ENCODE measurements around the gene SLFN11. TPM values are rescaled to one million over a fixed set of nuclear protein-coding genes. Genes with fewer than 3 reads are reported as not detected.

Gene SLFN11
- total and polyA plus RNA-seq, 9 of the 15 experiments (the other 6 are each of a cell fraction or from before 2014, with no cell fraction given), result 0.04 to 0.21 TPM; not detected in 7

DNA sequence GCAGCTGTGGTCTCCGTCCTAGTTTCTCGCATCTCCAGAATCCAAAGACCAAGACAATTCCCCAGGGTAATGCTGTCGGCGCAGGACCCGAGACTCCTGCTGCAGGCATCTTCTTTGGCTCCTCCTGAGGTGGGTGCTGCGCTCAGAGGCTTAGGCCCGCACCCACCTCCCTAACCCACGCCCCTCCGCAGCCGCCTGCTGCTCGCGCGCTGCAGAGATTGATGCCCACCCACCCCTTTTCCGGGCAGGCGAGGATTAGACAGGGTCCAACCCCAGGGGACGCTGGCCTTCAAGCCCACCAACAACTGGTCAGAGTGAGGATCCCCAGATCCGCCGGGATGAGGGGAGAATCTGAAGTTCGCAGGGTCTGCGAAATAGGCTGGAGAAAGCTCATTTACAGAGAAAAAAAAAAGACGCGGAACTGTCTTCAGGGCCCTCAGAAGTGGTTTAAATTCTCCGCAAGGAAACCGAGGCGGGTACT is 27.9 kb downstream of the SLFN11 start:
- no peak for TF ChIP-seq PHB (CRISPR knock-in tag; IDR thresholded peaks at IDR 0.05)
- TF ChIP-seq, protein P1, sequence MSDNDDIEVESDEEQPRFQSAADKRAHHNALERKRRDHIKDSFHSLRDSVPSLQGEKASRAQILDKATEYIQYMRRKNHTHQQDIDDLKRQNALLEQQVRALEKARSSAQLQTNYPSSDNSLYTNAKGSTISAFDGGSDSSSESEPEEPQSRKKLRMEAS (CRISPR knock-in tag; IDR thresholded peaks at IDR 0.05), result no peak
- no peak for TF ChIP-seq HLTF (IDR thresholded peaks at IDR 0.05)
- no peak for TF ChIP-seq E2F3 (CRISPR knock-in tag; IDR thresholded peaks at IDR 0.05)
- TF ChIP-seq SIX5 (IDR thresholded peaks at IDR 0.05; ENCODE audit: borderline replicate concordance in 1 of 2, insufficient read depth in 1 of 2, low read depth in 1 of 2, low read length in 2 of 2), result no peak
- no peak for TF ChIP-seq PPARD (CRISPR knock-in tag; IDR thresholded peaks at IDR 0.05)
- TF ChIP-seq, protein P2, sequence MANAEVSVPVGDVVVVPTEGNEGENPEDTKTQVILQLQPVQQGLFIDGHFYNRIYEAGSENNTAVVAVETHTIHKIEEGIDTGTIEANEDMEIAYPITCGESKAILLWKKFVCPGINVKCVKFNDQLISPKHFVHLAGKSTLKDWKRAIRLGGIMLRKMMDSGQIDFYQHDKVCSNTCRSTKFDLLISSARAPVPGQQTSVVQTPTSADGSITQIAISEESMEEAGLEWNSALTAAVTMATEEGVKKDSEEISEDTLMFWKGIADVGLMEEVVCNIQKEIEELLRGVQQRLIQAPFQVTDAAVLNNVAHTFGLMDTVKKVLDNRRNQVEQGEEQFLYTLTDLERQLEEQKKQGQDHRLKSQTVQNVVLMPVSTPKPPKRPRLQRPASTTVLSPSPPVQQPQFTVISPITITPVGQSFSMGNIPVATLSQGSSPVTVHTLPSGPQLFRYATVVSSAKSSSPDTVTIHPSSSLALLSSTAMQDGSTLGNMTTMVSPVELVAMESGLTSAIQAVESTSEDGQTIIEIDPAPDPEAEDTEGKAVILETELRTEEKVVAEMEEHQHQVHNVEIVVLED (CRISPR knock-in tag; IDR thresholded peaks at IDR 0.05), result no peak
- ChIA-PET CTCF (ENCODE audit: low intra/inter-chr PET ratio) (no interaction called here), POLR2A (no interaction called here)
- no peak overlapping the region for H3K27ac ChIP-seq (ENCODE audit: extremely low read depth, low read depth, low read length)
- no peaks in the 10 kb centered on the region for H3K9me1 ChIP-seq (ENCODE audit: control insufficient read depth, insufficient read depth, low read length)
- WGBS (ENCODE audit: insufficient coverage, low coverage, missing lambda C conversion rate), result 13% methylated on average over 23 of the region's 25 CpGs
- no TSS peak for BruUV-seq (replicated peaks)
- peaks cover 9 to 24% of the 10 kb centered on the region in 2 experiments; a peak in 4 of 5 replicates for H3K27me3 ChIP-seq (ENCODE audit: control insufficient read depth in 2 of 2, insufficient read depth in 2 of 2, low read length in 2 of 2)
- H3K79me2 ChIP-seq (ENCODE audit: control insufficient read depth, insufficient read depth, low read length), result no peaks in the 10 kb centered on the region
- H3K9me3 ChIP-seq (replicated peaks; ENCODE audit: control insufficient read depth, insufficient read depth, low read depth, low read length), result no peaks in the 10 kb centered on the region
- no peak for DNase-seq (ENCODE audit: extremely low read depth in 1 of 4, low spot score in 3 of 4)
- FAIRE-seq, result no peak
- no peaks in the 10 kb centered on the region for H4K20me1 ChIP-seq (replicated peaks; ENCODE audit: control insufficient read depth, insufficient read depth, low read length)
- H3K9ac ChIP-seq (ENCODE audit: insufficient read depth in 1 of 2, low read depth in 2 of 2, low read length in 2 of 2), result no peak overlapping the region
- intact Hi-C loops (cut with micrococcal nuclease), result no loop called here
- in situ Hi-C loops (cut with MboI), result no loop called here
- H3K36me3 ChIP-seq (ENCODE audit: control insufficient read depth, insufficient read depth, low read length), result no peaks in the 10 kb centered on the region
- H2AFZ ChIP-seq (ENCODE audit: low read depth, low read length), result no peak overlapping the region
- H3K4me1 ChIP-seq (replicated peaks in 1 of 2; ENCODE audit: control insufficient read depth in 2 of 2, insufficient read depth in 2 of 2, low read length in 2 of 2), result no peaks in the 10 kb centered on the region; a peak in 1 of 5 replicates
- ATAC-seq, result no peak
- H3K4me3 ChIP-seq, result no peak overlapping the region
- no peak overlapping the region for H3K4me2 ChIP-seq (ENCODE audit: insufficient read depth, low read length)

Data from K562 (cell line).